Activated naive CD4-positive, alpha-beta T cell treated with anti-CD3 and anti-CD28 coated beads for 36 hours (primary cell): Measurements from ENCODE around the gene SLC13A4. TPM values are rescaled to one million over a fixed set of nuclear protein-coding genes. Genes with fewer than 3 reads are reported as not detected.

Experiments used
- CTCF ChIA-PET: fragments of 350-600 bp; sonication (Branson Sonifier 250); formaldehyde crosslinking; loops from one replicate; lab custom pipeline; 2021; ENCODE audit warnings: antibody characterized with exemption; lab: Charles Lee
- DNase-seq: peaks from one replicate; pipeline ENCODE4 v3.0.0-alpha.2; 2020
- H3K27ac Mint-ChIP-seq: one replicate; pipeline ENCODE4 v1.8.0; 2021; ENCODE audit warnings: mild to moderate bottlenecking, mixed read lengths
- H3K27me3 Mint-ChIP-seq: one replicate; pipeline ENCODE4 v1.8.0; 2021; ENCODE audit warnings: low read depth, mixed read lengths
- H3K36me3 Mint-ChIP-seq: one replicate; pipeline ENCODE4 v1.8.0; 2021; ENCODE audit warnings: low read depth, mixed read lengths
- H3K4me1 Mint-ChIP-seq: one replicate; pipeline ENCODE4 v1.8.0; 2021; ENCODE audit warnings: low read depth, mixed read lengths
- H3K4me3 Mint-ChIP-seq: one replicate; pipeline ENCODE4 v1.8.0; 2021; ENCODE audit warnings: mild to moderate bottlenecking, moderate library complexity, mixed read lengths
- H3K9me3 Mint-ChIP-seq: one replicate; pipeline ENCODE4 v1.8.0; 2021; ENCODE audit warnings: mixed read lengths
- intact Hi-C: fragments of 100-400 bp; cut with micrococcal nuclease; formaldehyde crosslinking; loops from one replicate; pipeline ENCODE4 v1.15.1; 2023
- total RNA-seq, 2 experiments: library from RNA; stranded (reverse); gene quantifications; one replicate each; pipeline ENCODE4 v1.2.3, GENCODE V29; 2021

SLC13A4 gene
- total RNA-seq, 2 experiments from 2014 or later = not detected

DNA sequence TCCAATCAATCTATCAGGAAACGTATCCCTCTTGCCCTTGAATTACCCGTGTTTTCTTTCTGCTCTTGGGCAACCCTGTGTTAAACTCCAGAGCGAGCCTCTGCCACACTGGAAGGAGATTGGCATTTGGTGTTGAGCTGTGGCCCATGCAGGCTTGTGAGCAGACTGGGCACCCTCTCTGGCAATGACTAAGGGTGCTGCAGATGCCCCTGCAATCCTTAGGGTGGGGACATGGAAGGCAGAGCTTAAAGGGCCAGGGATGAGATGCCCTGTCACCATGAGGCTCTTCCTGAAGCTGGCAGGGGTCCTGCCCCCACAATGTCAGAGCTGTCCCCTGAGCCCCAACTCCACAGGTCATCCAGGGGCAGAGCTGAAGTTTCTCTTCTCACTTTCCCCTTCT lies 40.1 kb upstream of the SLC13A4 start:
- no peaks in the 10 kb centered on the region for H3K9me3 Mint-ChIP-seq
- no peak overlapping the region for H3K4me3 Mint-ChIP-seq
- CTCF ChIA-PET = no interaction called here
- intact Hi-C loops = no loop called here
- H3K36me3 Mint-ChIP-seq = no peaks in the 10 kb centered on the region
- H3K27ac Mint-ChIP-seq = no peak overlapping the region
- no peaks in the 10 kb centered on the region for H3K4me1 Mint-ChIP-seq
- DNase-seq = no peak
- peaks cover 20% of the 10 kb centered on the region for H3K27me3 Mint-ChIP-seq

- Mint-ChIP-seq H3K9me3 (no peaks in the 10 kb centered on the region), H3K4me1 (no peaks in the 10 kb centered on the region), H3K27me3 (peaks cover 33% of the 10 kb centered on the region), H3K36me3 (no peaks in the 10 kb centered on the region), H3K27ac (no peak overlapping the region), H3K4me3 (no peak overlapping the region)
- CTCF ChIA-PET = no interaction called here
- DNase-seq = no peak
- intact Hi-C loops = no loop called here
Measured at GRCh38 chr7:135763261-135763660, 35.3 kb upstream of the SLC13A4 start.

DNA sequence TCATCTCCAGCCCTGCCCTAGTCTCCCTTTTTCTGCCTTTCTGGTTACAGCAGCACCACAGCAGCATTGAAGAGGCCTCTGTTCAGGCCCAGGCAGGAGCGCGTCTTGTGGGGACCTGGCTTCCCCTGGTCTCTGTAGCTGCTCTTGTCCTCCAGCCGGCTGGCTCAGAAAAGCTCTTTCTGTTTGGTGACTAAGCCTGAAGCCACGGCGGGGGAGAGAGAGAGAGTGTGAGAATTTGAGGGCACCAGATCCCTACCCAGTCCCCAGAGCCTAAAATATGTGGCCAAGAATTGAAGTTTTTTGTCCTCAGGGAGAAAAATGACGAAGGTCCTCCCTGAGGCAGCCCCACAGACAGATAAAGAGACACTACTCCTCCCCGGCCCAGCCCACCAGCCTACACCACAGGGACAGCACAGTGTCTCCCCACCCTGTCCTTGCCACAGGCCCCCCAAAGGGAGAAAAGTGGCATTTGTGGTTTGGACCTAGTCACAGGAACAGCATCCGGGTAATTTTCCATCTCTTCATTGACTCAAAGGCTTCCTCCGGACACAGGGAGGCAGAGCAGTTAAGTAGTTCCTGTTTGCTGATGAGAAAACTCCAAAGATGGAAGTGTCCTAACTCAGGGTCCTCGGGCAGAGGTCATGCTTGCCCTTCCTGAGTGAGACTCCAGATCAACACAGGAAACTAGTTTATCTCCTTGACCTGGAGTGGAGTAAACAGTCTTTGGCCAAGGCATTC lies 33.9 kb upstream of the SLC13A4 start:
- Mint-ChIP-seq H3K4me3 (no peak overlapping the region), H3K27me3 (peaks cover 34% of the 10 kb centered on the region), H3K27ac (no peak overlapping the region), H3K4me1 (no peaks in the 10 kb centered on the region), H3K36me3 (no peaks in the 10 kb centered on the region), H3K9me3 (peaks cover 3% of the 10 kb centered on the region)
- CTCF ChIA-PET = no interaction called here
- DNase-seq = no peak
- intact Hi-C loops = no loop called here

DNA sequence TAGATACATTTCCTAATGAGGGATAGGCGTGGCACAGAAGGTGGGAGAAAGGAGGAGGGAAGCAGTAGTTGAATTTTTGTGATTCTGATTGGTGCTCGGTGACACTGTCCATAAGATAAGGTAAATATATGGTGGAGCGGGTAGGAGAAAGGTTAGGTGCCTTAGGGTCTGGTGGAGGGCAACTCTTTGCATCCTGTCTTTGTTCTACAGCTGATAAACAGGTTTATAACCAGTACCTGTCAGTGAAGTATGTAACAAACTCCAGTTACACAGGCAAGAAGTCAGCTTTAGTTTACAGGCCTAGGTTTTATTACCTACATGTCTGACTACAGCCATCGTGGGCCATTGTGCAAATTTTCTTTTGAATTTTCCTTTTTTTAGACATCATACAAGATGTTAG lies 31.5 kb upstream of the SLC13A4 start:
- Mint-ChIP-seq H3K9me3 (peaks cover 3% of the 10 kb centered on the region), H3K4me1 (no peaks in the 10 kb centered on the region), H3K36me3 (no peaks in the 10 kb centered on the region), H3K4me3 (no peak overlapping the region), H3K27me3 (peaks cover 39% of the 10 kb centered on the region), H3K27ac (no peak overlapping the region)
- no peak for DNase-seq
- intact Hi-C loops = no loop called here
- CTCF ChIA-PET = no interaction called here

- Mint-ChIP-seq H3K36me3 (no peaks in the 10 kb centered on the region), H3K4me1 (no peaks in the 10 kb centered on the region), H3K27me3 (peaks cover 36% of the 10 kb centered on the region), H3K9me3 (peaks cover 3% of the 10 kb centered on the region), H3K4me3 (no peak overlapping the region), H3K27ac (no peak overlapping the region)
- DNase-seq = no peak
- CTCF ChIA-PET = no interaction called here
- intact Hi-C loops = no loop called here
Measured at GRCh38 chr7:135758531-135758932, 30.5 kb upstream of the SLC13A4 start.

DNA sequence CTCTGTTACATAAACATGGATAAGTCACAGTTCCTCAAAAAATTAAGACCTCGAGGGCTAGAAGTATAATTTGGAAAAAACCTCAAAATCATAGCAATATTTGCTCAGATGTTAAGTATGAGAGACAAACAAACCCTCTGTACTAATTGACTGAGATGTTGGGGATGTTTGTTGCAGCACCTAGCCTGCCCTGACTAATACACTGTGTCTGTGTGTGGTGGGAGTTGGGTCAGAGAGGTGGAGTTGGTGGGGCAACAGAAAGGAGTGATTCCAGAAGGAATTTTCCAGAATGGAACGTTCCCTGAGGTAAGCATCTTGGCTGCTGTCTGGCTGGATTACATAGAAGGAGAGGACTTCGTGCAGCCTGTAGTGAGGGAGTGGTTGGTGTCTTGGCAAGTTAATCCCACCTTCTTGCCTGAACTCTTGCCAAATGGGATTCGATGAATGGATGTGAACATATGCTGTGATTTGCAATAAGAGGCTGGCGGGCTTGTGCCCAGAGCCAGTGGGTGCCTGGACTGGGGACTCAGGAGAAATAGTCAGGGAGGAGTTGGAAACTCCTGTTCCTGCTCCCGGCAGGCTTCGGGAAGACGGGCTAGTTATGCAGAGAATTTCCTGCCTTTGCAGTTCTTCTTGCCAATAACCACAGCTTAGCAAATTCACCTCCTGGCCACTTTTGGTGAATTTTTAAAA lies 29.9 kb upstream of the SLC13A4 start:
- H3K9me3 Mint-ChIP-seq = peaks cover 3% of the 10 kb centered on the region
- no peak for DNase-seq
- H3K27me3 Mint-ChIP-seq = peaks cover 33% of the 10 kb centered on the region
- H3K36me3 Mint-ChIP-seq = no peaks in the 10 kb centered on the region
- CTCF ChIA-PET = no interaction called here
- intact Hi-C loops = no loop called here
- H3K27ac Mint-ChIP-seq = no peak overlapping the region
- no peak overlapping the region for H3K4me3 Mint-ChIP-seq
- no peaks in the 10 kb centered on the region for H3K4me1 Mint-ChIP-seq

DNA sequence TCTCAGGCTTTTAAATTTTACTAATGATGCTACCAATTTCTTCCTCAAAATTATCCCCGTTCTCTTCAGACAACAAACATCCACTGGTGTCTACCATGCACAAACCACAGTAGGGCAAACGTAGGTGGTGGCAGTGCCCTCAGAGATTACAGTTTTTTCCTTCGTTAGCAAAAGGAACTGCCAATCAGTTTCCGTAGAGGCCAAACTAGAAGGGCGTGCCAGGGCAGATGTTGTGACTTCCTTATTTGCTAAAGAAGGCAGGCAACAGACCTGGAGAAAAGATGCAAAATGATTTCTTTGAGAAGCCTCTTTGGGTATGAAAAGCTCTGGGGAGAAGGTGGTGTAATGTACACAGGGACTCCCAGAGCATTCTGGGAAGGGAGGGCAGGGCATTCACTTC lies 28.2 kb upstream of the SLC13A4 start:
- H3K27me3 Mint-ChIP-seq = peaks cover 22% of the 10 kb centered on the region

GRCh38 chr7:135755351-135755753 lies 27.4 kb upstream of the SLC13A4 start:
- no peak for DNase-seq
- Mint-ChIP-seq H3K4me1 (no peaks in the 10 kb centered on the region), H3K36me3 (no peaks in the 10 kb centered on the region), H3K27me3 (peaks cover 22% of the 10 kb centered on the region), H3K27ac (no peak overlapping the region), H3K9me3 (peaks cover 3% of the 10 kb centered on the region), H3K4me3 (no peak overlapping the region)
- intact Hi-C loops = no loop called here
- CTCF ChIA-PET = interaction anchor here (0.5 kb wide), 1 partner anchor 76 kb away, joined by 3 read pairs; no protein-coding TSS in a partner anchor

More for the DNA sequence above, 28.2 kb upstream of the SLC13A4 start:
- peaks cover 3% of the 10 kb centered on the region for H3K9me3 Mint-ChIP-seq
- no peak overlapping the region for H3K27ac Mint-ChIP-seq
- intact Hi-C loops = no loop called here
- no peaks in the 10 kb centered on the region for H3K4me1 Mint-ChIP-seq
- CTCF ChIA-PET = no interaction called here
- no peak for DNase-seq
- no peaks in the 10 kb centered on the region for H3K36me3 Mint-ChIP-seq
- H3K4me3 Mint-ChIP-seq = no peak overlapping the region

GRCh38 chr7:135753616-135754413 lies 25.8 kb upstream of the SLC13A4 start:
- H3K9me3 Mint-ChIP-seq = peaks cover 3% of the 10 kb centered on the region
- H3K4me1 Mint-ChIP-seq = no peaks in the 10 kb centered on the region
- peaks cover 21% of the 10 kb centered on the region for H3K27me3 Mint-ChIP-seq
- DNase-seq = no peak
- intact Hi-C loops = no loop called here
- H3K27ac Mint-ChIP-seq = no peak overlapping the region
- H3K4me3 Mint-ChIP-seq = no peak overlapping the region
- CTCF ChIA-PET = interaction anchor here (0.6 to 0.7 kb wide), 2 partner anchors 256 to 328 kb away, joined by 3 read pairs; no protein-coding TSS in a partner anchor
- no peaks in the 10 kb centered on the region for H3K36me3 Mint-ChIP-seq

DNA sequence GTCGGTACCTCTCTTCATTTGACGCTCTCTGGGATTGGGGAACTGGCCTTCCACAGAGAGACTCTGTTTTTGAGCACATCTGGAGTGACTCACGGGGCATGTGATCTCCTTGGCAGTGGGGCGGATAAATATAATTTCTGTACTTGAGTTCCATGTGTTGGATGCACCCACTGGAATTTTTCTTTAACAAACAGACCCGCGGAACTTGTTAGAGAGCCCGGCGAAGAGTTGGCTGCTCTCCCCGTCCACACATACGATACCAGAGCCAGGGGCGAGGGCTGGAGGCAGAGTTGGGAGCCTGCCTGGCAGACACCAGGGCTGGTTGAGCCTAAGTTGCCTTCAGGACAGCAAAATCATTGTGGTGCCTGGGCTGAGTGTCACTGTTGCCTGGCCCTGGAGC lies 20.8 kb upstream of the SLC13A4 start, which contains the start of gene FAM180A:
FAM180A (minus strand) TSS at position 44 of the 400 bp plus-strand sequence. CDS start 233 bp downstream, outside the sequence.
- H3K4me3 Mint-ChIP-seq = no peak within 1 kb of the TSS
- H3K9me3 Mint-ChIP-seq = no peaks in the 10 kb centered on the region

DNA sequence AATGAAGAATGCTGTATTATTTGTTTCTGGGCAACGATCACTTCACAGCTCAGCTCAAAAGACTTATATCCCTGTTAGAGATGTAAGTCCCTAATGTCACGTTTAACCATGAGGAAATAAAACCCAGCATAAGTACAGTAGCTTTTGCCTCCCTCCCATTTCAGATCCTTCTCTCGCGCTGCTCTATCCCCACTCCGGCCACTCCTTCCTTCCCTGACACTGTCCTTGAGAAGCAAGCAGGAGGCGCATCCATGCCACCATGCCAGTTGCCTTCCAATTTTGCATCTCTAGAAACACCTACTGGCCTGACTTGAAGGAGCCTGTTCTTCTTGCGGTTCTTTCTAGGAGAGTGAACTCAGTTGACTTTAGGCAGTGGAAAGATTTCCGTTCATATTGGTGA lies 19.4 kb upstream of the SLC13A4 start:
- intact Hi-C loops = no loop called here
- no peaks in the 10 kb centered on the region for H3K4me1 Mint-ChIP-seq
- no peak overlapping the region for H3K4me3 Mint-ChIP-seq
- no peak overlapping the region for H3K27ac Mint-ChIP-seq
- peaks cover 2% of the 10 kb centered on the region for H3K27me3 Mint-ChIP-seq
- CTCF ChIA-PET = no interaction called here
- no peak for DNase-seq
- H3K36me3 Mint-ChIP-seq = no peaks in the 10 kb centered on the region
- no peaks in the 10 kb centered on the region for H3K9me3 Mint-ChIP-seq

More for the DNA sequence above, 20.8 kb upstream of the SLC13A4 start, which contains the start of gene FAM180A:
- H3K4me1 Mint-ChIP-seq = no peaks in the 10 kb centered on the region
- no peak for DNase-seq
- CTCF ChIA-PET = no interaction called here
- no peaks in the 10 kb centered on the region for H3K36me3 Mint-ChIP-seq
- intact Hi-C loops = no loop called here
- peaks cover 2% of the 10 kb centered on the region for H3K27me3 Mint-ChIP-seq
- H3K27ac Mint-ChIP-seq = no peak within 1 kb of the TSS

GRCh38 chr7:135745703-135746312 lies 17.8 kb upstream of the SLC13A4 start:
- H3K27ac Mint-ChIP-seq = no peak overlapping the region
- no peak overlapping the region for H3K4me3 Mint-ChIP-seq
- intact Hi-C loops = no loop called here
- no peak for DNase-seq
- no peaks in the 10 kb centered on the region for H3K4me1 Mint-ChIP-seq
- H3K27me3 Mint-ChIP-seq = peaks cover 2% of the 10 kb centered on the region
- CTCF ChIA-PET = no interaction called here
- H3K9me3 Mint-ChIP-seq = no peaks in the 10 kb centered on the region
- no peaks in the 10 kb centered on the region for H3K36me3 Mint-ChIP-seq
